ENCODE results near the gene RNF220.

Gene RNF220

GRCh38 chr1:44407430-44408211 is 2.6 kb downstream of the RNF220 start:
- DNase-seq = peak in 1 of 2 donors; percentile 25

GRCh38 chr1:44408212-44408582 is 3.1 kb downstream of the RNF220 start:
- DNase-seq = no peak

GRCh38 chr1:44408632-44409602 is 3.9 kb downstream of the RNF220 start:
- DNase-seq = peak in 1 of 2 donors; percentile 17

GRCh38 chr1:44409757-44410156 is 4.7 kb downstream of the RNF220 start:
- DNase-seq = no peak

GRCh38 chr1:44411861-44412260 is 6.8 kb downstream of the RNF220 start:
- DNase-seq = no peak

GRCh38 chr1:44412601-44413000 is 7.5 kb downstream of the RNF220 start:
- no peak for DNase-seq

- DNase-seq = no peak
Measured at GRCh38 chr1:44413740-44414139, 8.7 kb downstream of the RNF220 start.

- no peak for DNase-seq
Measured at GRCh38 chr1:44415013-44415412, 10.0 kb downstream of the RNF220 start.

- DNase-seq = no peak
Measured at GRCh38 chr1:44416408-44416807, 11.4 kb downstream of the RNF220 start.

GRCh38 chr1:44417351-44418021 is 12.4 kb downstream of the RNF220 start:
- peak in 1 of 2 donors; percentile 20 for DNase-seq

GRCh38 chr1:44418022-44418673 is 13.1 kb downstream of the RNF220 start:
- peak in 1 of 2 donors; percentile 9 for DNase-seq

- no peak for DNase-seq
Measured at GRCh38 chr1:44419901-44420300, 14.8 kb downstream of the RNF220 start.

GRCh38 chr1:44420535-44420934 is 15.5 kb downstream of the RNF220 start:
- DNase-seq = no peak

GRCh38 chr1:44421446-44421884 is 16.4 kb downstream of the RNF220 start:
- DNase-seq = no peak

- no peak for DNase-seq
Measured at GRCh38 chr1:44422161-44422560, 17.1 kb downstream of the RNF220 start.

- DNase-seq = no peak
Measured at GRCh38 chr1:44423591-44424537, 18.8 kb downstream of the RNF220 start.

GRCh38 chr1:44424747-44425146 is 19.7 kb downstream of the RNF220 start:
- DNase-seq = no peak

- DNase-seq = no peak
Measured at GRCh38 chr1:44425341-44426082, 20.5 kb downstream of the RNF220 start.

- no peak for DNase-seq
Measured at GRCh38 chr1:44431861-44432260, 26.8 kb downstream of the RNF220 start.

- DNase-seq = no peak
Measured at GRCh38 chr1:44433209-44433608, 28.2 kb downstream of the RNF220 start.
